H4 (cell line): ENCODE measurements around the gene PIGB. TPM values are rescaled to one million over a fixed set of nuclear protein-coding genes. Genes with fewer than 3 reads are reported as not detected.
"Not testable (repeated sequence)": the region's sequence is repeated elsewhere in the genome, so short reads cannot be mapped to it uniquely, and the experiment has no call there.

Experiments used
- DNase-seq: peaks from one replicate; pipeline ENCODE4 v3.0.0-alpha.2; 2015; ENCODE audit warnings: low spot score
- total RNA-seq: library from RNA; depleted of rRNA; stranded (reverse); fragments of >200 nt; shearing (Covaris generic); gene quantifications from 2 replicates; pipeline ENCODE4 v1.2.3, GENCODE V29; 2014

The PIGB gene
- total RNA-seq, 1 experiment from 2014 or later: 26.2 TPM

GRCh38 chr15:55297315-55297714 lies 21.7 kb upstream of the PIGB start:
- DNase-seq: no peak

- not testable (repeated sequence) for DNase-seq
These were observed 16.2 kb upstream of the PIGB start for GRCh38 chr15:55302801-55303200.

GRCh38 chr15:55319537-55320237 lies 665 bp downstream of the PIGB start:
- DNase-seq: peak; percentile 7

- no peak for DNase-seq
These were observed 1.2 kb downstream of the PIGB start for GRCh38 chr15:55320238-55320550.

- DNase-seq: no peak
These were observed 1.9 kb downstream of the PIGB start for GRCh38 chr15:55320963-55321362.

DNA sequence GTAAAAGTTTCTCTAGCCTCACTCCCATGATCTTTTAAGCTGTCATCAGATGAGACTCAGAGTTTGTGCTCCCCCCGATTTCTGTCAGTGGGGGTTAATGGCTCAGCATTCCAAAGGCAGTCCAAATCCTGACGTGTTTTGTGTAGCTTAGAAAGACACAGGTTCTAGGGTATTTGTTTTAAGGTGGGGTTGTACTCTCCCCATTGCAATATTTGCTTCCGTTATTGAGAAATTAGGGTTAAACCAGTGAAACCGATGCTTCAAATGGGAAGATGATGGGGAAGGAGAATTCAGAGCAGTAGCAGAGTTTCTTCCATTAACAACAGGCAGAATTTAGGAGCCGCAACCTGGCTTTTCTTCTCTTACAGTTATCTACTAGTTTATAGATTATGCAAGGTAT lies 3.4 kb downstream of the PIGB start:
- DNase-seq: no peak

DNA sequence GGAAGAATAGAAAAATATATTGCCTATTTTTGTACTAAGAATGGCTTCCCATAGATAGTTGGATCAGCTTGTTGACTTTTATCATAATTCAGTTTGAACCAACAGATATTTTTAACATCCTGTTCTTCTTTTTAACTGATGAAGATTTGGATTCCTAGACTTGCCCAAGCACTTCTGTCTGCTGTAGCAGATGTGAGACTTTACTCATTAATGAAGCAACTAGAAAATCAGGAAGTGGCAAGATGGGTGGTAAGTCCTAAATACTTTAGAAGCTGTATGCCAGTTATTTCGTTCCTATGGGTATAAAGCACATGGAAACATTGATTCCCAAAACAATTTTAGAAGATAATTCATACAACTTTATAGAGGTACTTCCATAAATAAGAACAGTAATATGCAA lies 8.4 kb downstream of the PIGB start:
- DNase-seq: no peak

DNA sequence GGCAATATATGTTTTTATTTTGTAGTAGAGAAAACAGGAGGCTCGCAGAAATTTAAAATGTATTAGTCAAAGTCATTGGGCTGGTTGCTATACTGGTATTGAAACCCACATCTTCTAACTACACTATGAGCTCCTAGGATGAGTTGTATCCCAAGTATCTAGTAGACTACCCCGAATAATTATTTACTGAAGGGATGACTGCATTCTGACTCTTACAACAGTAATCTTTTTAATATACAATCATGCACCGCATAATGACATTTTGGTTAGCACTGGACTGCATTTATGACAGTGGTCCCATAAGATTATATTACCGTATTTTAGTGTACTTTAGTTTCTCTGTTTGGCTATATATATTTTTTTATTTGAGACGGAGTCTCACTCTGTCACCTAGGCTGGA lies 15.3 kb downstream of the PIGB start:
- no peak for DNase-seq

GRCh38 chr15:55334997-55335396 lies 16.0 kb downstream of the PIGB start:
- DNase-seq: no peak

DNA sequence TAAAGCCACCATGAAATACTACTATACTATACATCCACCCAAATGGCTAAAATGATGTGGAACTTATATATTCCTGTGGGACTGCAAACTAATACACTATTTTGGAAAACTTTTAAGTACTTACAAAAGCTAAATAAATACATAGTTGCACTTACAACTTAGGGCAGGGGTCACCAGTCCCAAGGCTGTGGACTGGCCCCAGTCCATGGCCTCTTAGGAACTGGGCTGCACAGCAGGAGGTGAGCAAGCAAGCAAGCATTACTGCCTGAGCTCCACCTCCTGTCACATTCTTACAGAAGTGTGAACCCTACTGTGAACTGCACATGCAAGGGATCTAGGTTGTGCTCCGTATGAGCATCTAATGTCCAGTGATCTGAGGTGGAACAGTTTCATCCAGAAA lies 18.1 kb downstream of the PIGB start:
- no peak for DNase-seq

GRCh38 chr15:55343168-55343567 lies 24.1 kb downstream of the PIGB start:
- DNase-seq: no peak

- DNase-seq: no peak
These were observed 25.2 kb downstream of the PIGB start for GRCh38 chr15:55344206-55344605.

DNA sequence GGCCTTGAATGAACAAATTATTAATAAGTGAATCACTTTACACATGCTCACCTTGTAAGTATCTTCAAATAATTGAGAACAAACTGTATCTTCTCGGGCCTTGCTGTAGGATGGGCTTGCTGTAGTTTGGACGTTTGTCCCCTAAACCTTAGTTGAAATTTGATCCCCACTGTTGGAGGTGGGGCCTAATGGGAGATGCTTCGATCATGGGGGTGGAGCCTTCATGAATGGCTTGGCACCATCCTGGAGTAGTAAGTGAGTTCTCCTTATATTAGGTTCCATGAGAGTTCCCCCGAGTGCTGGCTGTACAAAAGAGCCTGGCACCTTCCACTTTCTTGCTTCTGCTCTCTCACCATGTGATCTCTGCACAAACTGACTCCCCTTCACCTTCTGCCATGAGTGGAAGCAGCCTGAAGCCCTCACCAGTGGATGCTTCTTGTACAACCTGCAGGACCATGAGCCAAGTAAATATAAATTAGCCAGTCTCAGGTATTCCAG lies 29.3 kb downstream of the PIGB start:
- DNase-seq: no peak

- no peak for DNase-seq
These were observed 30.3 kb downstream of the PIGB start for GRCh38 chr15:55349282-55349681.

DNA sequence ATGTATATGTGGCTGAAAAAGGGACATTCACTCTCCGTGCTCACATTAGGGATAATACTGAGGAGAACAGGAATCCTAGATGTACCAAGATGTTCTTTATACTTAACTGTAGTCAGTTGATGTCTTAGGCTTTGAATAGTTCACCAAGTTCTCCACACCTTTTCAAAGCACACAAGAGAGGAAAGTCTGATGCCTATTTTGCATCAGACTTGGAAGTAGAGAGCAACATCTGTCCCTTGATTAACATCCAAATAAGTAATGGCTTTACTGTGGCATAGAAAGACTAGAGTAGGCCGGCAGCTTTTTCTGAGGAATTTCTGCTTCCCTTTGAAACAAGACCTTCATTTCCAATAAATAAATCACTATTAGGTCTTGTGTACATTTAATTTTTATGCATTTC lies 34.0 kb downstream of the PIGB start:
- no peak for DNase-seq

DNA sequence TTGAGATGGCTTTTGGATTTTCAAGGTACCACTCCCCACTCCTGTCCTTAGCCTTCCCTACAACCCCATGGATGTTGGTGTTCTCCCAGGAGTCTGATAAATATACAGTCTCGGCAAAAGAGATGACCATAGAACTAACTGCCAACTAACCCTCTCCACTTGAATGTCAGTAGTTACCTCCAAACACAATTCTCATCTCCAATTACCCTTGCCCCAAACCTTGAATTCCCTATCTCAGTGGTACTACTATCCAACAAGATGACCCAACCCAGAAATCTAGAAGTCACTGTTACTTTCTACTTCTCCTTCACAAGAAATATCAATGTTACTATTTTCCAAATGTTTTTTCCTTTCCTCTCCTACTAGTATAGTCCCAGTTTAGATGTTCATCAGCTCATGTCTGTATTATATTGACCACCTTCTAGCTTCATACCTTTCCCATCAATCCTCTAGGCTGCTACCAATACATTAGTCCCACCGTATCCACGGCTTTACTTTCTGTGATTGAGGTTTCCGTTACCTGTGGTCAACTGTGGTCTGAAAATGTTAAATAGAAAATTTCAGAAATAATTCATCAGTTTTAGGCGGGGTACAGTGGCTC lies 38.1 kb downstream of the PIGB start:
- DNase-seq: no peak

- DNase-seq: peak; percentile 23
These were observed 38.8 kb downstream of the PIGB start for GRCh38 chr15:55357774-55358173.

DNA sequence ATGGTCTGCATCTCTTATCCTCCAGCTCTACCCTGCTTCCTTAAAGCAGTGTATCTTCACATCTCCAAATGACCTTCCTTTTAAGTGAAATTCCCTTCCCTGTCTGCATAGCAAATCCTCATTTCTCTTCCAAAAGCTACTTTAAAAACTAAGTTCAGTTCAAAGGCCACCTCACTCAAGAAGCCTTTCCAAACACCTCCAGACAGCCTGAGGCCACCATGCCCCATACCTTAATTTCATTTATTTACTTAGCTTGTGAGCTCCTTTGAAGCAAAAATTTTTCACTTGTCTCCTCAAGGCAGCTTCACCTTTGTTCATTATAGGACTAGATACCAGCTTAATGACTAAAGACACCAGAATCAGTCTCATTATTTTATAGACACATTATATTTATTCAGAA lies 39.4 kb downstream of the PIGB start:
- no peak for DNase-seq

- DNase-seq: no peak
These were observed 41.2 kb downstream of the PIGB start for GRCh38 chr15:55360256-55360655.

GRCh38 chr15:55361048-55361447 lies 42.0 kb downstream of the PIGB start:
- DNase-seq: no peak

DNA sequence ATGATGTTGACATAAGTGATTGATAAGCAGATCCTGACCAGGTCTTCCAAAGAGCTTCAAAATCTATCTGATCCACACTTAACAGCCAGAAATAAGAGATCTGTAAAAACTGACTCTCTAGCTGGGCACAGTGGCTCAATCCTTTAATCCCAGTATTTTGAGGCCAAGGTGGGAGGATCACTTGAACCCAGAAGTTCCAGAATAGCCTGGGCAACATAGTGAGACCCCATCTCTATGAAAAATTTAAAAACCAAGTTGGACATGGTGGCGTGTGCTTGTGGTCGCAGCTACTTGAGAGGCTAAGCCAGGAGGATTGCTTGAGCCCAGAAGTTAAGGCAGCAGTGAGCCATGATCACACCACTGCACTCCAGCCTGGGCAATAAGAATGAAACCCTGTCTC lies 43.6 kb downstream of the PIGB start:
- no peak for DNase-seq

GRCh38 chr15:55366981-55367380 lies 48.0 kb downstream of the PIGB start:
- no peak for DNase-seq

DNA sequence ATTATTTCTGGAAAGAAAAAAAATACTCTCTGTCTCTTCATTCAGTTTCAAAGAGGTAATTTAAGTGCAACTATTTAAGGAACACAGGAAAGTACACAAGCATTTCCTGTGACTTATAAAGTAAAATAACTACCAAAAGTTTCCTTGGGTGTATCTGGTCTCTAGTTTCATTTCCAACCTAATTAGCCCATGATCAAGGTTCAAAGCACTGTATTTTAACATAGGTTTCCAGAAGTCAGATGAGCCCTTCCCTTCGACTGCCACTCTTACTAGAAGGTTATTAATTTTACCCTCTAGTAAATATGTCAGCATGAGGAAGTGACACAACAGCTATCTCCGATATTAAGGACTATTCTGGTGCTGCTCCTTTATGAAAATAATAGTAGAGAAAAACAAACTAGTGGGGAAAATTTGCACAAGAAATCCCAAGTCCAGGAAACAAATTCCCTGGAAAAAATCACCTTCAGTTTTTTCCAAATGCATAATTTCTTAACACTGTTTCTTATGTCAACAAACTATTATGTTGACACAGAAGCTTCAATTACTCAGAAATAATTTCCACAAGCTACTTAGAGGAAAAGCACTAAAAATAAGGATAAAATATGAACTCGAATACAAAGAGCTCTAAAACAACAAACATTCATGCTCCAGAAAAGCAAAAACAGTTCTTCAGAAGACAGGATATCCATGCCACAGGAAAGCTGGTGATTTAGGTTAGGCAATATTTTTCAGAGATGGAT lies 53.8 kb downstream of the PIGB start:
- no peak for DNase-seq
